C4-2B (cell line): Measurements from ENCODE around the gene TSPEAR.

Experiments used
- H3K27ac ChIP-seq: fragments of 450-650 bp; 2 replicates; pipeline ENCODE4 v1.5.1; 2017
- CTCF ChIP-seq: fragments of 450-650 bp; conservative IDR thresholded peaks from 2 replicates; pipeline ENCODE4 v1.5.1; 2017; ENCODE audit warnings: mild to moderate bottlenecking
- ZFX ChIP-seq: fragments of 450-650 bp; IDR thresholded peaks from 2 replicates; pipeline ENCODE4 v1.6.1; 2017

Gene TSPEAR

GRCh38 chr21:44477131-44477530 lies 234.2 kb downstream of the TSPEAR start:
- no peak for TF ChIP-seq CTCF
- no peak for TF ChIP-seq ZFX

GRCh38 chr21:44475266-44475845 lies 236.0 kb downstream of the TSPEAR start:
- TF ChIP-seq ZFX (no peak), CTCF (no peak)
- no peak overlapping the region for H3K27ac ChIP-seq

More at GRCh38 chr21:44477131-44477530, 234.2 kb downstream of the TSPEAR start:
- H3K27ac ChIP-seq = no peak overlapping the region

GRCh38 chr21:44473915-44474555 lies 237.3 kb downstream of the TSPEAR start:
- no peak overlapping the region for H3K27ac ChIP-seq
- no peak for TF ChIP-seq CTCF
- no peak for TF ChIP-seq ZFX

GRCh38 chr21:44471996-44472395 lies 239.4 kb downstream of the TSPEAR start:
- H3K27ac ChIP-seq = no peak overlapping the region
- TF ChIP-seq ZFX = no peak
- TF ChIP-seq CTCF = no peak

GRCh38 chr21:44471341-44471740 lies 240.0 kb downstream of the TSPEAR start:
- no peak overlapping the region for H3K27ac ChIP-seq
- TF ChIP-seq CTCF = no peak
- TF ChIP-seq ZFX = no peak

GRCh38 chr21:44467859-44468195 lies 243.5 kb downstream of the TSPEAR start:
- TF ChIP-seq CTCF = no peak
- no peak for TF ChIP-seq ZFX

GRCh38 chr21:44466996-44467858 lies 244.1 kb downstream of the TSPEAR start:
- TF ChIP-seq ZFX (no peak), CTCF (no peak)
- H3K27ac ChIP-seq = no peak overlapping the region

More at GRCh38 chr21:44467859-44468195, 243.5 kb downstream of the TSPEAR start:
- H3K27ac ChIP-seq = no peak overlapping the region
